GM12865 (cell line): ENCODE data around the gene HDGF.

Experiments
- DNase-seq: peaks from one replicate; pipeline ENCODE4 v3.0.0; 2010; ENCODE audit warnings: low read depth
- H3K4me3 ChIP-seq: 2 replicates; pipeline ENCODE4 v1.5.1; 2011; ENCODE audit warnings: mild to moderate bottlenecking, low read depth, low read length, control low read depth
- CTCF ChIP-seq: IDR thresholded peaks from 2 replicates; pipeline ENCODE4 v1.5.1; 2011; ENCODE audit warnings: low read length, control low read depth, low read depth, inconsistent platforms; ENCODE audit not compliant: insufficient read depth; ENCODE audit errors: missing control alignments

Gene HDGF

DNA sequence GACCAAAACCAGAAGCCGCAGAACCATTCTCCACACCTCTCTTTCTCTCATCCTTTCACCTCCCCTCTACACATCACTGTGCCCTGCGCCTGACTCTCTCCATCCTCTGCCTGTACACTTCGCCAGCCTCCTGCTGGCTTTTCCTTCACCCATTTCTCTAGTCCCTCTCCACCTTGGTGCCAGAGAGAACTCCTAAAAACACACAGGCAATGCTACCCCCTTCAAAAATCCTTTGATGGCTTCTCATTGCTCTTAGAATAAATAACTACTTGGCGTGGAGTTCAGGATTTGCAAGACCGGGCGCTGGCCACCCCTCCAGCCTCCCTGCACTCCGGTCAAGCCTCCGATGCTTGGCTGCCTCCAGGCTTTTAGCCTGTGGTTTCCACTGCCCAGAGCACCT lies 54.7 kb downstream of the HDGF start:
- no peak for DNase-seq
- no peak for TF ChIP-seq CTCF
- no peak overlapping the region for H3K4me3 ChIP-seq

DNA sequence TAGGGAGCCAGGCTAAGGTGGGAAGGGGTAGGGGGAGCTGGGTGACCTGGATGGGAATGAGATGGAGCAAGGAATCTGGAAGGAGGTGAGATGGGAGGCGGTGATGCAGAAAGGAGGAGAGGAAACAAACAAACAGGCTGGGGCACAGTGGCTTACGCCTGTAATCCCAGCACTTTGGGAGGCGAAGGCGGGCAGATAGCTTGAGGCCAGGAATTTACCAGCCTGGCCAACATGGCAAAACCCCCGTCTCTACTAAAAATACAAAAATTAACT lies 56.8 kb downstream of the HDGF start:
- no peak overlapping the region for H3K4me3 ChIP-seq
- no peak for TF ChIP-seq CTCF
- no peak for DNase-seq

DNA sequence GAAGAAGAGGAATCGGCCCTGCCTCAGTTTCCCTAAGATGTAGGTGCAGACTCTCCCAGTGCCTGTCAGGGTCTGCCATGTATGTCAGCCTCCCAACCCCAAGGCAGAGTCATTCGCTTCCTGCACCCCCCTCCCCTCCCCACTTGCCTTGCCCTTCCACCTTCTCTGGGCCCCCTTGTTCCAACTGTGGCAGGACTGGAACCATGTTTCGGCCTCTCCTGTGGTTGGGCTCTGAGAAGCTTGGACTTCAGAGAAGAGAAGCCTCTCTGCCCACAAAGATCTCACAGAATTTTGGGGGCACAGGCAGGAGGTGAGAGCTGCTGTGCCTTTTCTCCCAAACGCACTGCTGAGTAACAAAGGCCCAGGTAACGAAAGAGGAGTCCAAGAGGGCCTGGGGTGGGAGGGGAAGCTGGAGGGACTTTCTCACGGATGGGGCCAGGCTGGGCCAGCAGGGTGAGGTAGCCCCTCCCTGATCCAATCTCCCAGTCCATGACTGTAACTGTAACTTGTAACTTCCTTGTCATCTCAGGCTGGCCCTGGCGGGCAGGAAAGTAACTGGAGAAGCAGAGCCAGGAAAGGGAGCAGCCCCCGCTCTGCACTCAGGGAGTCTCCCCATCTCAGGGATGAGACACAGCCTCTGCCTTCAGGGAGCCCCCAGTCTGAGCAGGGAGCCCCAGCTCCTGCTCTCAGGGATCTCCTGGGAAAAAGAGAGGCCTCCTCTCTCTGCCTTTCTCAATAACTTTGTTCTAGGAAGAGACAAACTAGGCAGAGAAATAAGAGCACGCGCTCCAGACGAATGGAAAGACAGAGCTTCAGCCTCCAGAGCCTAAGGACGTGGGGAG lies 57.4 kb downstream of the HDGF start:
- no peak overlapping the region for H3K4me3 ChIP-seq
- no peak for TF ChIP-seq CTCF
- DNase-seq = no peak

- H3K4me3 ChIP-seq = no peak overlapping the region
- DNase-seq = peak; percentile 23
- no peak for TF ChIP-seq CTCF
These were observed 58.3 kb downstream of the HDGF start for GRCh38 chr1:156692925-156693847.

DNA sequence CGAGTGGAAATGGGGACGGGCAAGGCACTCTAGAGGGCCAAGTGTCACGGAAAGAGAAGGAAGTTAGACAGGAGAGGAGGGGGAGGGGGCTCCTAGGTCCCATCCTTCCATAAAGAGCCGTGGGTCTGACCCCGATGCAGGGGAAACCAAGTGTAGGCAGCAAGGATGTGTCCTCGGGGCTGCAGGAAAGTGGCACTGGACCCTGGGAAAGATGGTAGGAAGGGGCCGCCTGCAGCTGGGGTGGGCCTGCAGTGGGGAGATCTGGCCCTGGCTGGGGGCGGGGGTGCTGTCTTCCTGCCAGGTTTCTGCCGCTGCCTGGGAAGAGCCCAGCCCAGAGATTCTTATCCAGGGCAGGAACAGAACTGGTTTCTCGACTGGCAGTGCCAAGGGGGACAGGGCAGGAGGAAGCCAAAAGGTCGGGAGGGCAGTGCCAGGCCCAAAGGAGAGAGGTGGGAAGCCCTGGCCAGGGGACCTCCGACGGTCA lies 59.0 kb downstream of the HDGF start:
- H3K4me3 ChIP-seq = no peak overlapping the region
- no peak for DNase-seq
- no peak for TF ChIP-seq CTCF
